ENCODE data around the gene CACNA1H.

Gene CACNA1H

GRCh38 chr16:1192384-1193073 lies 39.6 kb downstream of the CACNA1H start:
- Histone ChIP-seq H3K27me3 (ENCODE audit: low read length) (no peaks in the 10 kb centered on the region), H3K4me3 (ENCODE audit: insufficient read depth, low read length, poor library complexity, severe bottlenecking) (no peak overlapping the region), H3K4me2 (ENCODE audit: low read depth, low read length, poor library complexity, severe bottlenecking) (no peak overlapping the region), H4K20me1 (ENCODE audit: low read depth, low read length) (no peaks in the 10 kb centered on the region), H3K9me2 (replicated peaks; ENCODE audit: insufficient read depth, low read length) (no peaks in the 10 kb centered on the region), H3K36me3 (ENCODE audit: low read length) (no peaks in the 10 kb centered on the region), H2AFZ (ENCODE audit: low read depth, low read length, severe bottlenecking) (no peak overlapping the region), H3K79me2 (ENCODE audit: insufficient read depth, low read length) (no peaks in the 10 kb centered on the region), H3K9me3 (ENCODE audit: insufficient read depth, low read length) (no peaks in the 10 kb centered on the region), H3F3A (ENCODE audit: insufficient read depth) (no peaks in the 10 kb centered on the region), H3K27ac (ENCODE audit: low read depth, low read length) (no peak overlapping the region), H3K9ac (ENCODE audit: low read length) (no peak overlapping the region)
- TF ChIP-seq EZH2phosphoT487 (conservative IDR thresholded peaks at IDR 0.05; ENCODE audit: low read length), result no peak

GRCh38 chr16:1193143-1193824 lies 40.4 kb downstream of the CACNA1H start:
- Histone ChIP-seq H3K9me2 (replicated peaks; ENCODE audit: insufficient read depth, low read length) (no peaks in the 10 kb centered on the region), H4K20me1 (ENCODE audit: low read depth, low read length) (no peaks in the 10 kb centered on the region), H3K79me2 (ENCODE audit: insufficient read depth, low read length) (no peaks in the 10 kb centered on the region), H3K9ac (ENCODE audit: low read length) (no peak overlapping the region), H3K27me3 (ENCODE audit: low read length) (no peaks in the 10 kb centered on the region), H3K36me3 (ENCODE audit: low read length) (no peaks in the 10 kb centered on the region), H3K9me3 (ENCODE audit: insufficient read depth, low read length) (no peaks in the 10 kb centered on the region), H3F3A (ENCODE audit: insufficient read depth) (no peaks in the 10 kb centered on the region), H3K4me3 (ENCODE audit: insufficient read depth, low read length, poor library complexity, severe bottlenecking) (no peak overlapping the region), H2AFZ (ENCODE audit: low read depth, low read length, severe bottlenecking) (no peak overlapping the region), H3K4me2 (ENCODE audit: low read depth, low read length, poor library complexity, severe bottlenecking) (no peak overlapping the region), H3K27ac (ENCODE audit: low read depth, low read length) (no peak overlapping the region)
- TF ChIP-seq CTCF (IDR thresholded peaks at IDR 0.05; ENCODE audit: insufficient read depth, low read length, poor library complexity, severe bottlenecking) (no peak), EZH2phosphoT487 (conservative IDR thresholded peaks at IDR 0.05; ENCODE audit: low read length) (no peak)

- Histone ChIP-seq H3K36me3 (ENCODE audit: low read length) (no peaks in the 10 kb centered on the region), H4K20me1 (ENCODE audit: low read depth, low read length) (no peaks in the 10 kb centered on the region), H3K9me2 (replicated peaks; ENCODE audit: insufficient read depth, low read length) (no peaks in the 10 kb centered on the region), H3K4me2 (ENCODE audit: low read depth, low read length, poor library complexity, severe bottlenecking) (no peak overlapping the region), H3K9me3 (ENCODE audit: insufficient read depth, low read length) (no peaks in the 10 kb centered on the region), H3K79me2 (ENCODE audit: insufficient read depth, low read length) (no peaks in the 10 kb centered on the region), H2AFZ (ENCODE audit: low read depth, low read length, severe bottlenecking) (no peak overlapping the region), H3K9ac (ENCODE audit: low read length) (no peak overlapping the region), H3K27ac (ENCODE audit: low read depth, low read length) (no peak overlapping the region), H3K4me3 (ENCODE audit: insufficient read depth, low read length, poor library complexity, severe bottlenecking) (no peak overlapping the region), H3K27me3 (ENCODE audit: low read length) (no peaks in the 10 kb centered on the region), H3F3A (ENCODE audit: insufficient read depth) (no peaks in the 10 kb centered on the region)
- no peak for TF ChIP-seq EZH2phosphoT487 (conservative IDR thresholded peaks at IDR 0.05; ENCODE audit: low read length)
- no peak for TF ChIP-seq CTCF (IDR thresholded peaks at IDR 0.05; ENCODE audit: insufficient read depth, low read length, poor library complexity, severe bottlenecking)
Measured at GRCh38 chr16:1193825-1194581, 41.1 kb downstream of the CACNA1H start.

Data from SU-DHL-6 (cell line).